Uterus (tissue), 2 donors: ENCODE results near the gene RNU6-1.

Source experiments
- CTCF ChIP-seq, 4 experiments: fragments of 200-600 bp in 2 of 4; fragments of 450-650 bp in 2 of 4; sonication (generic) in 2 of 4; IDR thresholded peaks; one replicate each; pipeline ENCODE4 v1.5.1; 2016 to 2019; ENCODE audit warnings: antibody characterized with exemption in 4 of 4, mild to moderate bottlenecking in 2 of 4, moderate library complexity in 1 of 4
- POLR2A ChIP-seq, 2 donors: fragments of 450-650 bp; IDR thresholded peaks; one replicate each; pipeline ENCODE4 v1.6.1; 2016; ENCODE audit warnings: antibody characterized with exemption in 2 of 2, mild to moderate bottlenecking in 1 of 2, moderate library complexity in 1 of 2

GRCh38 chr15:67873777-67874176, 33.9 kb upstream of the RNU6-1 start:
- TF ChIP-seq CTCF (IDR thresholded peaks at IDR 0.05) (no peak), POLR2A (IDR thresholded peaks at IDR 0.05) (no peak)
